Left ventricle myocardium inferior (tissue), 1 donor: ENCODE measurements around the gene GLTP. TPM values are rescaled to one million over a fixed set of nuclear protein-coding genes. Genes with fewer than 3 reads are reported as not detected.

Experiments
- DNase-seq: peaks from one replicate; pipeline ENCODE4 v3.0.0-alpha.2; 2020
- H3K27ac ChIP-seq: fragments of 200-600 bp; replicated peaks from 2 replicates; pipeline ENCODE4 v1.8.0; 2021
- H3K27me3 ChIP-seq: fragments of 200-600 bp; 2 replicates; pipeline ENCODE4 v1.8.0; 2021; ENCODE audit warnings: low read depth
- H3K36me3 ChIP-seq: fragments of 200-600 bp; 2 replicates; pipeline ENCODE4 v1.8.0; 2021
- H3K4me1 ChIP-seq: fragments of 200-600 bp; 2 replicates; pipeline ENCODE4 v1.8.0; 2021
- H3K4me3 ChIP-seq: fragments of 200-600 bp; 2 replicates; pipeline ENCODE4 v1.8.0; 2021; ENCODE audit warnings: mild to moderate bottlenecking, moderate library complexity
- H3K9me3 ChIP-seq: fragments of 200-600 bp; replicated peaks from 2 replicates; pipeline ENCODE4 v1.8.0; 2021
- intact Hi-C: fragments of 100-400 bp; cut with micrococcal nuclease; formaldehyde crosslinking; loops from one replicate; pipeline ENCODE4 v1.11.0; 2022
- total RNA-seq: library from RNA; stranded (reverse); fragmentation: NEBNext Ultra II Directional; extraction: Animal tissue kit (Norgen Biotek cat#: 25700); gene quantifications from one replicate; pipeline ENCODE4 v1.2.1, GENCODE V29; 2021
- TF ChIP-seq, protein P1 (sequence below): fragments of 200-600 bp; IDR thresholded peaks from 2 replicates; pipeline ENCODE4 v1.8.0; 2021; ENCODE audit warnings: antibody characterized with exemption, mild to moderate bottlenecking, borderline replicate concordance
- donor health status: DM: no; HTN: yes; CAD: no; lungs with severe emphysema.

Gene GLTP
- total RNA-seq, 1 donor from 2014 or later: 20.0 TPM

DNA sequence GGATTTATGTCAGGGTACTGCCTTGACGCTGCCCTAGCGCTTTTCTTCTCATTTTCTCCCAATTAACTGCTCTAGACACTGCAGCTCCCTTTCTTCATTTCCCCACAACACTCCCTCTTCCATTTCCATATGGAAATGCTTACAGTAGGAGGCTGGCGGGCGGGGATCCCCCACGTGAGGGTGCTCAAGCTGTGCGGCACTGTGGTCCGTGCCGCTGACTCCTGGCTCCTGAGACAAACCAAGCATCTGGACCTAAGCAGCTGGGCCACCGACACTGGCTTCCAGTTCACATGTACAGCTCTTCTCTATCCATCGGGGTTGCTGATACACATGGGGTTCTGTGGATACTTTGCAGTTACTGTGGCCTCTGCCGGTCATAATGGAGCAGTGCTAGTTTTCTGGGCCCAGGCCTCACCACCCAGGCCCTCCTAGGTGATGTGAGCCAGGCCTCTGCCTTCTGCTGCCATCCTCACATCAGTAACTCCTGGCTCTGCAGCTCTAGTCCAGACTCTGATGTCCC lies 40.0 kb upstream of the GLTP start:
- TF ChIP-seq, protein P1, sequence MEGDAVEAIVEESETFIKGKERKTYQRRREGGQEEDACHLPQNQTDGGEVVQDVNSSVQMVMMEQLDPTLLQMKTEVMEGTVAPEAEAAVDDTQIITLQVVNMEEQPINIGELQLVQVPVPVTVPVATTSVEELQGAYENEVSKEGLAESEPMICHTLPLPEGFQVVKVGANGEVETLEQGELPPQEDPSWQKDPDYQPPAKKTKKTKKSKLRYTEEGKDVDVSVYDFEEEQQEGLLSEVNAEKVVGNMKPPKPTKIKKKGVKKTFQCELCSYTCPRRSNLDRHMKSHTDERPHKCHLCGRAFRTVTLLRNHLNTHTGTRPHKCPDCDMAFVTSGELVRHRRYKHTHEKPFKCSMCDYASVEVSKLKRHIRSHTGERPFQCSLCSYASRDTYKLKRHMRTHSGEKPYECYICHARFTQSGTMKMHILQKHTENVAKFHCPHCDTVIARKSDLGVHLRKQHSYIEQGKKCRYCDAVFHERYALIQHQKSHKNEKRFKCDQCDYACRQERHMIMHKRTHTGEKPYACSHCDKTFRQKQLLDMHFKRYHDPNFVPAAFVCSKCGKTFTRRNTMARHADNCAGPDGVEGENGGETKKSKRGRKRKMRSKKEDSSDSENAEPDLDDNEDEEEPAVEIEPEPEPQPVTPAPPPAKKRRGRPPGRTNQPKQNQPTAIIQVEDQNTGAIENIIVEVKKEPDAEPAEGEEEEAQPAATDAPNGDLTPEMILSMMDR: no peak
- intact Hi-C loops: no loop called here
- H3K36me3 ChIP-seq: peaks cover 62% of the 10 kb centered on the region

DNA sequence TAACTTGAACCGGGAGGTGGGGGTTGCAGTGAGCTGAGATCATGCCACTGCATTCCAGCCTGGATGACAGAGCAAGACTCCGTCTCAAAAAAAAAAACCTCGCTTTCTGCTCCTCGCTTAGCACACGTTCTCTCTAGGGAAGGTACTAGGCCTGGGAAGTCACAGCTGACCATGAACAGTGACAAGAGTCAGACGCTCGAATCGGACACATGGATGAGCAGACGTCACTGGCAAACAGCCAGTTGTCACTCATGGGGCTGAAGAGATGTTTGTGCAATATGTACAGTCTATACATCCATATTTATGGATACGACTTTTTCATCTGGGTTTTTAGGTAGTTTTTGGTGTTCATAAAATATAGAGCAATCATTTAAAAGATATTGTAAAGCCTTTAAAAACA lies 39.1 kb upstream of the GLTP start:
- intact Hi-C loops: no loop called here
- peaks cover 70% of the 10 kb centered on the region for H3K36me3 ChIP-seq
- no peak for DNase-seq
- TF ChIP-seq, protein P1: no peak
- no peaks in the 10 kb centered on the region for H3K4me1 ChIP-seq
- no peaks in the 10 kb centered on the region for H3K27me3 ChIP-seq
- H3K9me3 ChIP-seq: no peaks in the 10 kb centered on the region
- H3K4me3 ChIP-seq: no peak overlapping the region
- H3K27ac ChIP-seq: no peak overlapping the region

More for the DNA sequence above, 40.0 kb upstream of the GLTP start:
- DNase-seq: no peak
- Histone ChIP-seq H3K27me3 (no peaks in the 10 kb centered on the region), H3K27ac (no peak overlapping the region), H3K4me1 (no peaks in the 10 kb centered on the region), H3K9me3 (no peaks in the 10 kb centered on the region), H3K4me3 (no peak overlapping the region)

DNA sequence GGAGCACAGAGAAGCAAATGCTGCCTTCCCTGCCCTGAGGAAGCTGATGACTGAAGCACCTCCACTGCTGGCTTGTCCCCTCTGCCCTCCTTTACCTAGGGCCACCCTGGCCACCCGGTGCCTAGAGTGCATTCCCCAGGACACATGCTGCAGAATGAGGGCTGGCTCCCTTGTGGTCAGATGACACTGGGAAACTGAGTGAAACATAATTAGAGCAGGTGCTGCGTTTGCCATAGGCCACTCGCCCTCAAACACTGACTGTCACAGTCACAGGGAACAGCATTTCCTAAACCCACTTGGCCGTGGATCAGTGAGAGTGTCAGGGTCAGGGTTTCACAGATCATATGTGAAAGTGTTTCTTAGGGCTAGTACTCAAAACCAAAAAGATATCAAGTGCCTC lies 35.7 kb upstream of the GLTP start:
- Histone ChIP-seq H3K27me3 (no peaks in the 10 kb centered on the region), H3K27ac (no peak overlapping the region), H3K4me1 (no peaks in the 10 kb centered on the region), H3K9me3 (no peaks in the 10 kb centered on the region), H3K4me3 (no peak overlapping the region), H3K36me3 (peaks cover 89% of the 10 kb centered on the region)
- intact Hi-C loops: no loop called here
- no peak for DNase-seq
- TF ChIP-seq, protein P1: no peak

DNA sequence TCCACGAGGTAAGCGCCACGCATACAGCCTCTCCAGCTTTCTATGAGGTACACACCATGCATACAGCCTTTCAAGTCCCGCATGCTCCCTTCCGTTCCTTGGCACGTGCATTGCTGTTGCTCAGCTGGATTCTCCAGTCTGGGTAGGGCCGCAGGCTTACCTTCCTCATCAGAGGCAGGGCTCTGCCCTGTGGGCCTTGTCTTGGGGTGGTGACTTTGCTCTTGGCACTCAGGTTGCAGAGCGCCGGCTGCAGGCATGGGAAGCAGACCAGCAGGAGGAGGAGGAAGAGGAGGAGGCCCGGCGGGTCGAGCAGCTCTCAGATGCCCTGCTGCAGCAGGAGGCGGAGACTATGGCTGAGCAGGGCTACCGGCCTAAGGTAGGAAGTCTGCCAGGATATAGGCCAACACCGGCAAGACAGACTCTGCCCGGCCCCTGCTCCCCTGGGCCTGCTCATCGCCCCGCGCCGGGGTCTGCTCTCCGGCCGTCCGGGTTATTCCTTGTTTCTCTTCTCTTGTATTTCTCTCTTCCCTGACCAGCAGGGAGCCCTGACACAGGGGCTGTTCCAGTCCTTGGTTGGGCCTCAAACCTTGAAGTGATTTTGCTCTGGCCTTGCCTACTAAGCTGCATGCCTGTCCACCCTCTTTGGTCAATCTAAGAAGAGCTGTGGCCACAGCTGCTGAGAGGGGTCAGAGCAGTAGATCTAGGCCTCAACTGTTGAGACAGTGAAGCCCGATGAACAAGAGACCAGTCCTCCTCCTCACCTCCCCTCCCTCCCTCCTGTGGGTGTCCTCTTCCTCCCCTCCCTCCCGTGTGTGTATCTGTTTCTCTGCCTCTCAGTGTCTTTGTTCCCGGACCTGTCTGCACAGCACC lies 35.1 kb upstream of the GLTP start:
- Histone ChIP-seq H3K4me1 (no peaks in the 10 kb centered on the region), H3K9me3 (no peaks in the 10 kb centered on the region), H3K27ac (no peak overlapping the region), H3K27me3 (no peaks in the 10 kb centered on the region), H3K36me3 (peaks cover 91% of the 10 kb centered on the region), H3K4me3 (no peak overlapping the region)
- TF ChIP-seq, protein P1: no peak
- intact Hi-C loops: no loop called here
- DNase-seq: no peak

DNA sequence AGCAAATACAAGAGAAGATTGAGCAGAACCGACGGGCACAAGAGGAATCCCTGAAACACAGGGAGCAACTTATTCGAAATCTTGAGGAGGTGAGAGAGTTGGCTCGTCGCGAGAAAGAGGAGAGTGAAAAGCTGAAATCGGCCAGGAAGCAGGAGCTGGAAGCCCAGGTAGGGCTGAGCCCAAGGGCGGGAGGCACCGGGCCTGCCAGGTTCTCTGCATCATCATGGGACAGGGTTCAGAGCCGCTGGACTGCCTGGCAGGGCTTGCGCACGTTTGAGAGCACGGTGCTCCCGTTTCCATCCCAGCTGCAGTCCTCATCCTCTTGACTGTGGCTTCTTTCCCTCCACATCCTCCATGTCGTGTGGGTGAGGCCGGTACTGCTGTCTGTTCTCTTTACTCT lies 34.1 kb upstream of the GLTP start:
- DNase-seq: no peak
- Histone ChIP-seq H3K36me3 (peaks cover 91% of the 10 kb centered on the region), H3K4me1 (no peaks in the 10 kb centered on the region), H3K27ac (no peak overlapping the region), H3K9me3 (no peaks in the 10 kb centered on the region), H3K4me3 (no peak overlapping the region), H3K27me3 (no peaks in the 10 kb centered on the region)
- TF ChIP-seq, protein P1: no peak
- intact Hi-C loops: no loop called here
